ENCODE results near the gene BDKRB2.
A peak's percentile ranks its signal among the peaks of the same experiment; 100 is the strongest.

BDKRB2 gene

DNA sequence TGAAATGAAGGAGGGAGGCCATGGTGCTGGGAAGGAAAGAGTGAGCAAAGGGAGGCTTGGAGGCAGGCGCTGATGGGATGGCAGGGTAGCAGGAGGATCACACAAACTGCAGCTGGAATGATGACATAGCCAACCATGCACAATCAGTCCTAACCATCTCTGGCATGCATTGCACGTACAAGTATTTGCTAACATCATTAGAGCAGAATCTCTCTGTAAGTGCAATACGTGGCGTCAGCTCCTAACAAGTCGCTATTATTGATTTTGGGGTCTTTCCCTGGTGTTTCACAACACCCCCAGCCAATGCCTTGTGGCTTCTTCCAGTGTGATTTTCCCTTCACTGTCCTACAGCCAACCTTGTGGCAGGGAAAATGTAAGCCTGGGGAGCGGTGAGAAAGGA, 69.9 kb downstream of the BDKRB2 start:
- ATAC-seq: peak; percentile 76

More for the DNA sequence above, 69.9 kb downstream of the BDKRB2 start:
- TF ChIP-seq OSR1 (CRISPR knock-in tag; IDR thresholded peaks at IDR 0.05) (no peak), ARNTL (CRISPR knock-in tag; IDR thresholded peaks at IDR 0.05; ENCODE audit: borderline replicate concordance, low read depth) (no peak), ESRRG (CRISPR knock-in tag; IDR thresholded peaks at IDR 0.05) (no peak), CSDC2 (CRISPR knock-in tag; IDR thresholded peaks at IDR 0.05) (no peak), ZNF8 (CRISPR knock-in tag; IDR thresholded peaks at IDR 0.05) (peak; percentile 44; the same call in 1 of the 2 replicates), TSHZ2 (CRISPR knock-in tag; IDR thresholded peaks at IDR 0.05) (0 out of 2 replicates have a peak, but pooled peaks have one; percentile 46), RARB (CRISPR knock-in tag; IDR thresholded peaks at IDR 0.05) (no peak), ZNF70 (CRISPR knock-in tag; IDR thresholded peaks at IDR 0.05) (no peak), ZC3H10 (CRISPR knock-in tag; IDR thresholded peaks at IDR 0.05) (no peak), PPARA (CRISPR knock-in tag; IDR thresholded peaks at IDR 0.05; ENCODE audit: borderline replicate concordance) (no peak), ISL1 (CRISPR knock-in tag; IDR thresholded peaks at IDR 0.05) (peak; percentile 80), ZFP30 (CRISPR knock-in tag; IDR thresholded peaks at IDR 0.05) (no peak), PATZ1 (CRISPR knock-in tag; IDR thresholded peaks at IDR 0.05; ENCODE audit: borderline replicate concordance) (no peak), TOX (CRISPR knock-in tag; IDR thresholded peaks at IDR 0.05; ENCODE audit: borderline replicate concordance) (no peak), ZNF565 (CRISPR knock-in tag; conservative IDR thresholded peaks at IDR 0.05; ENCODE audit: low read depth) (no peak), SNAI2 (CRISPR knock-in tag; IDR thresholded peaks at IDR 0.05) (no peak), TCF4 (CRISPR knock-in tag; IDR thresholded peaks at IDR 0.05; ENCODE audit: borderline replicate concordance) (0 out of 2 replicates have a peak, but pooled peaks have one; percentile 9), CREB5 (CRISPR knock-in tag; IDR thresholded peaks at IDR 0.05; ENCODE audit: low read depth) (peak; percentile 46; the same call in 1 of the 2 replicates), ZFP3 (CRISPR knock-in tag; IDR thresholded peaks at IDR 0.05) (peak; percentile 84; the same call in 1 of the 2 replicates), BACH2 (CRISPR knock-in tag; IDR thresholded peaks at IDR 0.05; ENCODE audit: borderline replicate concordance) (no peak), GLIS3 (CRISPR knock-in tag; IDR thresholded peaks at IDR 0.05) (no peak)
- TF ChIP-seq, protein P1, sequence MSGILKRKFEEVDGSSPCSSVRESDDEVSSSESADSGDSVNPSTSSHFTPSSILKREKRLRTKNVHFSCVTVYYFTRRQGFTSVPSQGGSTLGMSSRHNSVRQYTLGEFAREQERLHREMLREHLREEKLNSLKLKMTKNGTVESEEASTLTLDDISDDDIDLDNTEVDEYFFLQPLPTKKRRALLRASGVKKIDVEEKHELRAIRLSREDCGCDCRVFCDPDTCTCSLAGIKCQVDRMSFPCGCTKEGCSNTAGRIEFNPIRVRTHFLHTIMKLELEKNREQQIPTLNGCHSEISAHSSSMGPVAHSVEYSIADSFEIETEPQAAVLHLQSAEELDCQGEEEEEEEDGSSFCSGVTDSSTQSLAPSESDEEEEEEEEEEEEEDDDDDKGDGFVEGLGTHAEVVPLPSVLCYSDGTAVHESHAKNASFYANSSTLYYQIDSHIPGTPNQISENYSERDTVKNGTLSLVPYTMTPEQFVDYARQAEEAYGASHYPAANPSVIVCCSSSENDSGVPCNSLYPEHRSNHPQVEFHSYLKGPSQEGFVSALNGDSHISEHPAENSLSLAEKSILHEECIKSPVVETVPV (CRISPR knock-in tag; IDR thresholded peaks at IDR 0.05): no peak
- TF ChIP-seq, protein P2, sequence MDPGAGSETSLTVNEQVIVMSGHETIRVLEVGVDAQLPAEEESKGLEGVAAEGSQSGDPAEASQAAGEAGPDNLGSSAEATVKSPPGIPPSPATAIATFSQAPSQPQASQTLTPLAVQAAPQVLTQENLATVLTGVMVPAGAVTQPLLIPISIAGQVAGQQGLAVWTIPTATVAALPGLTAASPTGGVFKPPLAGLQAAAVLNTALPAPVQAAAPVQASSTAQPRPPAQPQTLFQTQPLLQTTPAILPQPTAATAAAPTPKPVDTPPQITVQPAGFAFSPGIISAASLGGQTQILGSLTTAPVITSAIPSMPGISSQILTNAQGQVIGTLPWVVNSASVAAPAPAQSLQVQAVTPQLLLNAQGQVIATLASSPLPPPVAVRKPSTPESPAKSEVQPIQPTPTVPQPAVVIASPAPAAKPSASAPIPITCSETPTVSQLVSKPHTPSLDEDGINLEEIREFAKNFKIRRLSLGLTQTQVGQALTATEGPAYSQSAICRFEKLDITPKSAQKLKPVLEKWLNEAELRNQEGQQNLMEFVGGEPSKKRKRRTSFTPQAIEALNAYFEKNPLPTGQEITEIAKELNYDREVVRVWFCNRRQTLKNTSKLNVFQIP (CRISPR knock-in tag; IDR thresholded peaks at IDR 0.05; ENCODE audit: borderline replicate concordance, low read depth): no peak

All from SK-N-SH treated with all-trans-retinoic acid at 6 μM for 48 hours (cell line).